HG03025 (cell line): ENCODE results near the gene TDRD12.

Experiments
- ATAC-seq: cut with Tn5 transposase; IDR thresholded peaks from one replicate; pipeline ENCODE4 v1.9.1; 2021; ENCODE audit warnings: mild to moderate bottlenecking, moderate library complexity; ENCODE audit not compliant: unreplicated experiment, low FRiP score

Gene TDRD12

GRCh38 chr19:32802840-32803239 is 83.3 kb downstream of the TDRD12 start:
- ATAC-seq = no peak

- no peak for ATAC-seq
Observed at GRCh38 chr19:32808236-32808635, 88.7 kb downstream of the TDRD12 start.

GRCh38 chr19:32809254-32809653 is 89.7 kb downstream of the TDRD12 start:
- no peak for ATAC-seq

- ATAC-seq = no peak
Observed at GRCh38 chr19:32809754-32810153, 90.2 kb downstream of the TDRD12 start.

GRCh38 chr19:32810452-32810851 is 90.9 kb downstream of the TDRD12 start:
- ATAC-seq = no peak

GRCh38 chr19:32811151-32811550 is 91.6 kb downstream of the TDRD12 start:
- no peak for ATAC-seq

- ATAC-seq = no peak
Observed at GRCh38 chr19:32812036-32812435, 92.5 kb downstream of the TDRD12 start.

GRCh38 chr19:32812571-32812970 is 93.0 kb downstream of the TDRD12 start:
- ATAC-seq = no peak

- ATAC-seq = no peak
Observed at GRCh38 chr19:32813862-32814425, 94.4 kb downstream of the TDRD12 start.

GRCh38 chr19:32814624-32815023 is 95.1 kb downstream of the TDRD12 start:
- ATAC-seq = no peak

- ATAC-seq = no peak
Observed at GRCh38 chr19:32816555-32817099, 97.1 kb downstream of the TDRD12 start.

- ATAC-seq = no peak
Observed at GRCh38 chr19:32817569-32818476, 98.3 kb downstream of the TDRD12 start.

- ATAC-seq = no peak
Observed at GRCh38 chr19:32818536-32818935, 99.0 kb downstream of the TDRD12 start.

- no peak for ATAC-seq
Observed at GRCh38 chr19:32819419-32820400, 100.1 kb downstream of the TDRD12 start.

GRCh38 chr19:32822916-32823746 is 103.6 kb downstream of the TDRD12 start:
- ATAC-seq = no peak

- ATAC-seq = no peak
Observed at GRCh38 chr19:32823747-32824102, 104.2 kb downstream of the TDRD12 start.

GRCh38 chr19:32824191-32824751 is 104.7 kb downstream of the TDRD12 start:
- ATAC-seq = no peak

GRCh38 chr19:32824916-32825608 is 105.5 kb downstream of the TDRD12 start:
- ATAC-seq = no peak

GRCh38 chr19:32828139-32828538 is 108.6 kb downstream of the TDRD12 start:
- ATAC-seq = no peak
